Measurements from ENCODE around the gene CENPN. TPM values are rescaled to one million over a fixed set of nuclear protein-coding genes. Genes with fewer than 3 reads are reported as not detected.

CENPN gene
- polyA plus RNA-seq, 3 donors: 2.5 to 4.9 (median 4.4) TPM

GRCh38 chr16:80973991-80974390 is 33.0 kb upstream of the CENPN start:
- H3K4me3 Mint-ChIP-seq: no peak overlapping the region
- Histone ChIP-seq H3K4me1 (ENCODE audit: control insufficient read depth in 1 of 2, insufficient read depth in 2 of 2, low read length in 2 of 2) (no peaks in the 10 kb centered on the region), H3K4me2 (replicated peaks; ENCODE audit: extremely low read depth, low read length, poor library complexity, severe bottlenecking) (no peak overlapping the region), H3K79me2 (ENCODE audit: insufficient read depth, low read length) (no peaks in the 10 kb centered on the region), H4K20me1 (ENCODE audit: insufficient read depth, low read length) (no peaks in the 10 kb centered on the region), H3K36me3 (replicated peaks in 1 of 2; ENCODE audit: control insufficient read depth in 1 of 2, insufficient read depth in 2 of 2, low read length in 2 of 2) (peaks cover 20 to 57% of the 10 kb centered on the region in 2 donors), H3K27me3 (ENCODE audit: control insufficient read depth in 2 of 2, insufficient read depth in 2 of 2, low read length in 2 of 2) (no peaks in the 10 kb centered on the region), H3K27ac (ENCODE audit: low read depth in 1 of 2, low read length in 2 of 2) (no peak overlapping the region), H3K9me3 (replicated peaks in 1 of 2; ENCODE audit: control insufficient read depth in 1 of 2, insufficient read depth in 1 of 2, low read length in 2 of 2) (no peaks in the 10 kb centered on the region), H2AFZ (ENCODE audit: insufficient read depth, low read depth, low read length, poor library complexity, severe bottlenecking) (no peak overlapping the region), H3K4me3 (replicated peaks in 1 of 3; ENCODE audit: low read depth in 2 of 3, low read length in 3 of 3) (no peak overlapping the region), H3K9ac (ENCODE audit: insufficient read depth, low read length, poor library complexity, severe bottlenecking) (no peak overlapping the region)
- peaks cover 58 to 76% of the 10 kb centered on the region in 2 donors for H3K36me3 Mint-ChIP-seq
- H3K9me3 Mint-ChIP-seq: no peaks in the 10 kb centered on the region
- H3K4me1 Mint-ChIP-seq: no peaks in the 10 kb centered on the region
- 89% methylated on average over 3 of the region's 4 CpGs for WGBS (ENCODE audit: insufficient coverage)
- intact Hi-C loops (cut with micrococcal nuclease): no loop called here
- H3K27me3 Mint-ChIP-seq (ENCODE audit: low read depth in 3 of 3): peaks cover 0 to 2% (median 0%) of the 10 kb centered on the region in 3 donors
- no peak for DNase-seq
- no peak for TF ChIP-seq CTCF (IDR thresholded peaks at IDR 0.05)
- peak overlapping the region in 3 of 7 donors; percentile 31 to 64 (median 51) for H3K27ac Mint-ChIP-seq

DNA sequence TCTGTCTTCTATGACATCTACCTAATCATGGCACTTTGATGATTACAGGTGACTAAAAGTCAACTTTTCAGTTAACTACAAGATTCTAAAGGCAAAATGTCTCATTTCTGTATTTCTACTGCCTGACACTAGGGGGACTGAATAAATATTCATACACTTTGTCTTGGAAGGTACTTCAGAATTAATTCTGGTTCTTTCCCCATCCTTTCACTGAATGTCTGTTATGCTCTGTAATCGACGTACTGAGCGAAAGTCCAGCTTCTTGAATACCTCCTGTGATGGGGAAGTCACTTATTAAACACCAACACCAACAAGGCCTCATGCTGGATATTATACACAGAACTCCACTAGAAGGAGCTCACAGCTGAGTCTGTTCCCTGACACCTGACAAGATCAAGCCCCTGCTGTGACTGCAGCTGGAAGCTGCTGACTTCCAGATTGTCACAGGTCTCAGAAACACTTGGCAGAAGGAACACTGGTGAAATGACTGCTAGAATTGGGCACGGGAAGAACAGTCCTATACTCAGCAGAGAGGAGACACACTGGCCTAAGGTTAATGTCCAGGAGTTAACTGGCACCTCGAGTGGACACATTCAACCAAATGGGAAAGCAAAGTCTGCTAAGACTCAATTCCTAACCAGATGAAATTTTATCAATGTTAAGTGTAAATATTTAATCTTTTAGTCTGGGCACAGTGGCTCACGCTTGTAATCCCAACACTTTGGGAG is 32.2 kb upstream of the CENPN start:
- Histone ChIP-seq H3K36me3 (replicated peaks in 1 of 2; ENCODE audit: control insufficient read depth in 1 of 2, insufficient read depth in 2 of 2, low read length in 2 of 2) (peaks cover 23 to 56% of the 10 kb centered on the region in 2 donors), H3K27ac (ENCODE audit: low read depth in 1 of 2, low read length in 2 of 2) (no peak overlapping the region), H2AFZ (ENCODE audit: insufficient read depth, low read depth, low read length, poor library complexity, severe bottlenecking) (no peak overlapping the region), H4K20me1 (ENCODE audit: insufficient read depth, low read length) (no peaks in the 10 kb centered on the region), H3K9ac (ENCODE audit: insufficient read depth, low read length, poor library complexity, severe bottlenecking) (no peak overlapping the region), H3K79me2 (ENCODE audit: insufficient read depth, low read length) (no peaks in the 10 kb centered on the region), H3K27me3 (ENCODE audit: control insufficient read depth in 2 of 2, insufficient read depth in 2 of 2, low read length in 2 of 2) (no peaks in the 10 kb centered on the region), H3K9me3 (replicated peaks in 1 of 2; ENCODE audit: control insufficient read depth in 1 of 2, insufficient read depth in 1 of 2, low read length in 2 of 2) (no peaks in the 10 kb centered on the region), H3K4me1 (ENCODE audit: control insufficient read depth in 1 of 2, insufficient read depth in 2 of 2, low read length in 2 of 2) (no peaks in the 10 kb centered on the region), H3K4me2 (replicated peaks; ENCODE audit: extremely low read depth, low read length, poor library complexity, severe bottlenecking) (no peak overlapping the region), H3K4me3 (replicated peaks in 1 of 3; ENCODE audit: low read depth in 2 of 3, low read length in 3 of 3) (no peak overlapping the region)
- WGBS (ENCODE audit: insufficient coverage): 96% methylated on average over 2 of the region's 6 CpGs
- Mint-ChIP-seq H3K4me1 (no peaks in the 10 kb centered on the region), H3K36me3 (peaks cover 55 to 75% of the 10 kb centered on the region in 2 donors), H3K27ac (peak overlapping the region in 1 of 7 donors; percentile 42), H3K27me3 (ENCODE audit: low read depth in 3 of 3) (peaks cover 0 to 2% (median 0%) of the 10 kb centered on the region in 3 donors), H3K9me3 (peaks cover 0 to 2% (median 0%) of the 10 kb centered on the region in 7 donors), H3K4me3 (no peak overlapping the region)
- TF ChIP-seq CTCF (IDR thresholded peaks at IDR 0.05): peak; percentile 63
- DNase-seq: no peak
- intact Hi-C loops (cut with micrococcal nuclease): no loop called here

Measured in CD14-positive monocyte (primary cell).